H9 (cell line): Measurements from ENCODE around the gene KHK. TPM values are rescaled to one million over a fixed set of nuclear protein-coding genes. Genes with fewer than 3 reads are reported as not detected.

ENCODE experiments used
- DNase-seq: peaks from one replicate; pipeline ENCODE4 v3.0.0-alpha.2; 2017
- H2AFZ ChIP-seq: one replicate; pipeline ENCODE4 v1.6.1; 2013; ENCODE audit warnings: mild to moderate bottlenecking, low read length, control low read depth, moderate library complexity
- H2AK5ac ChIP-seq: 2 replicates; pipeline ENCODE4 v1.6.1; 2013; ENCODE audit warnings: low read length, control low read depth, mixed read lengths; ENCODE audit not compliant: insufficient read length
- H2BK120ac ChIP-seq: one replicate; pipeline ENCODE4 v1.6.1; 2013; ENCODE audit warnings: low read depth, mild to moderate bottlenecking, low read length, control low read depth, inconsistent platforms; ENCODE audit not compliant: poor library complexity, severe bottlenecking
- H2BK12ac ChIP-seq: 2 replicates; pipeline ENCODE4 v1.6.1; 2013; ENCODE audit warnings: low read length, control low read depth, mixed read lengths, low read depth; ENCODE audit not compliant: insufficient read length
- H2BK15ac ChIP-seq: 2 replicates; pipeline ENCODE4 v1.6.1; 2013; ENCODE audit warnings: low read depth, low read length, control low read depth
- H2BK20ac ChIP-seq: one replicate; pipeline ENCODE4 v1.6.1; 2013; ENCODE audit warnings: low read depth, mild to moderate bottlenecking, low read length, control low read depth, inconsistent platforms; ENCODE audit not compliant: poor library complexity, severe bottlenecking
- H2BK5ac ChIP-seq: 2 replicates; pipeline ENCODE4 v1.6.1; 2013; ENCODE audit warnings: low read length, control low read depth, mixed read lengths; ENCODE audit not compliant: insufficient read length
- H3K14ac ChIP-seq: 2 replicates; pipeline ENCODE4 v1.6.1; 2013; ENCODE audit warnings: low read length, control low read depth; ENCODE audit not compliant: insufficient read depth
- H3K18ac ChIP-seq: 2 replicates; pipeline ENCODE4 v1.6.1; 2013; ENCODE audit warnings: low read depth, mild to moderate bottlenecking, mixed read lengths, low read length, control low read depth; ENCODE audit not compliant: insufficient read length
- H3K23ac ChIP-seq: 2 replicates; pipeline ENCODE4 v1.6.1; 2013; ENCODE audit warnings: low read length, control low read depth, mixed read lengths, low read depth; ENCODE audit not compliant: insufficient read length
- H3K23me2 ChIP-seq: 2 replicates; pipeline ENCODE4 v1.6.1; 2013; ENCODE audit warnings: low read depth, mild to moderate bottlenecking, mixed read lengths, low read length, control low read depth; ENCODE audit not compliant: insufficient read length, poor library complexity, severe bottlenecking
- H3K27ac ChIP-seq: 2 replicates; pipeline ENCODE4 v1.5.1; 2013; ENCODE audit warnings: low read length, control low read depth, mixed read lengths, low read depth; ENCODE audit not compliant: insufficient read length
- H3K27me3 ChIP-seq: 2 replicates; pipeline ENCODE4 v1.6.1; 2013; ENCODE audit warnings: low read length, control low read depth, inconsistent platforms; ENCODE audit not compliant: insufficient read depth
- H3K4ac ChIP-seq: 2 replicates; pipeline ENCODE4 v1.6.1; 2013; ENCODE audit warnings: low read depth, mild to moderate bottlenecking, control low read depth, inconsistent platforms, low read length, moderate library complexity
- H3K4me1 ChIP-seq: 2 replicates; pipeline ENCODE4 v1.6.1; 2013; ENCODE audit warnings: low read length, control low read depth, inconsistent platforms; ENCODE audit not compliant: insufficient read depth
- H3K4me2 ChIP-seq: 2 replicates; pipeline ENCODE4 v1.6.1; 2013; ENCODE audit warnings: low read length, control low read depth, mixed read lengths; ENCODE audit not compliant: insufficient read length, insufficient read depth
- H3K56ac ChIP-seq: 2 replicates; pipeline ENCODE4 v1.6.1; 2013; ENCODE audit warnings: low read depth, mild to moderate bottlenecking, mixed read lengths, low read length, control low read depth; ENCODE audit not compliant: insufficient read length
- H3K79me1 ChIP-seq: 2 replicates; pipeline ENCODE4 v1.6.1; 2013; ENCODE audit warnings: low read depth, mild to moderate bottlenecking, moderate library complexity, low read length, control low read depth, inconsistent platforms; ENCODE audit not compliant: insufficient read depth, poor library complexity, severe bottlenecking
- H3K79me2 ChIP-seq: 2 replicates; pipeline ENCODE4 v1.6.1; 2013; ENCODE audit warnings: low read length, control low read depth, inconsistent platforms; ENCODE audit not compliant: insufficient read depth
- H3K9ac ChIP-seq: 2 replicates; pipeline ENCODE4 v1.6.1; 2013; ENCODE audit warnings: low read length, control low read depth, mixed read lengths; ENCODE audit not compliant: insufficient read length; ENCODE audit errors: extremely low read depth
- H3K9me3 ChIP-seq: one replicate; pipeline ENCODE4 v1.6.1; 2013; ENCODE audit warnings: low read depth, low read length, inconsistent platforms; ENCODE audit not compliant: control insufficient read depth
- H3T11ph ChIP-seq: one replicate; pipeline ENCODE4 v1.6.1; 2013; ENCODE audit warnings: mild to moderate bottlenecking, low read length, control low read depth, inconsistent platforms
- H4K20me1 ChIP-seq: one replicate; pipeline ENCODE4 v1.6.1; 2013; ENCODE audit not compliant: control insufficient read depth, insufficient read length, insufficient read depth
- H4K5ac ChIP-seq: 2 replicates; pipeline ENCODE4 v1.6.1; 2013; ENCODE audit warnings: low read depth, mild to moderate bottlenecking, mixed read lengths, low read length, control low read depth; ENCODE audit not compliant: insufficient read length
- H4K8ac ChIP-seq: replicated peaks from 2 replicates; pipeline ENCODE4 v1.6.1; 2013; ENCODE audit warnings: low read length, control low read depth, mixed read lengths, low read depth; ENCODE audit not compliant: insufficient read length
- H4K91ac ChIP-seq: 2 replicates; pipeline ENCODE4 v1.6.1; 2013; ENCODE audit warnings: low read depth, mild to moderate bottlenecking, moderate library complexity, mixed read lengths, low read length, control low read depth; ENCODE audit not compliant: insufficient read length
- H3K27ac Mint-ChIP-seq, 3 experiments: 2 replicates in 2 of 3; 3 replicates in 1 of 3; pipeline ENCODE4 v1.8.0; 2020 to 2021; ENCODE audit warnings: mixed read lengths in 3 of 3, mild to moderate bottlenecking in 1 of 3, moderate library complexity in 1 of 3
- H3K27me3 Mint-ChIP-seq: 2 replicates; pipeline ENCODE4 v1.8.0; 2021; ENCODE audit warnings: low read depth, mild to moderate bottlenecking, moderate library complexity, mixed read lengths
- H3K36me3 Mint-ChIP-seq, 3 experiments: 2 replicates in 2 of 3; 3 replicates in 1 of 3; pipeline ENCODE4 v1.8.0; 2020 to 2021; ENCODE audit warnings: low read depth in 3 of 3, mixed read lengths in 3 of 3; ENCODE audit not compliant: insufficient read depth in 1 of 3
- H3K4me1 Mint-ChIP-seq, 2 experiments: 2 replicates each; pipeline ENCODE4 v1.8.0; 2020; ENCODE audit warnings: mixed read lengths in 2 of 2
- H3K4me3 Mint-ChIP-seq, 2 experiments: 2 replicates in 1 of 2; 3 replicates in 1 of 2; pipeline ENCODE4 v1.8.0; 2020 to 2021; ENCODE audit warnings: mild to moderate bottlenecking in 2 of 2, mixed read lengths in 2 of 2, moderate library complexity in 1 of 2
- H3K9me3 Mint-ChIP-seq, 2 experiments: 2 replicates in 1 of 2; 3 replicates in 1 of 2; pipeline ENCODE4 v1.8.0; 2020; ENCODE audit warnings: mild to moderate bottlenecking in 2 of 2, mixed read lengths in 2 of 2, moderate library complexity in 1 of 2
- CTCF ChIP-seq: fragments of 200-600 bp; sonication (generic); conservative IDR thresholded peaks from 3 replicates; pipeline ENCODE4 v1.8.0; 2021; ENCODE audit warnings: antibody characterized with exemption, mild to moderate bottlenecking
- WGBS: extraction: QIAGEN DNeasy Blood & Tissue Kit; methylation state at CpG from one replicate; pipeline ENCODE4 v1.1.7; 2013; ENCODE audit warnings: missing lambda C conversion rate, low lambda C conversion rate, mixed read lengths; ENCODE audit not compliant: insufficient read length; ENCODE audit errors: extremely low coverage; 5-methylcytosine and 5-hydroxymethylcytosine counted together
- total RNA-seq: library from RNA; stranded (reverse); gene quantifications from 2 replicates; pipeline ENCODE4 v1.2.1, GENCODE V29; 2021

Gene KHK
- total RNA-seq, 1 experiment from 2014 or later = 12.1 TPM

DNA sequence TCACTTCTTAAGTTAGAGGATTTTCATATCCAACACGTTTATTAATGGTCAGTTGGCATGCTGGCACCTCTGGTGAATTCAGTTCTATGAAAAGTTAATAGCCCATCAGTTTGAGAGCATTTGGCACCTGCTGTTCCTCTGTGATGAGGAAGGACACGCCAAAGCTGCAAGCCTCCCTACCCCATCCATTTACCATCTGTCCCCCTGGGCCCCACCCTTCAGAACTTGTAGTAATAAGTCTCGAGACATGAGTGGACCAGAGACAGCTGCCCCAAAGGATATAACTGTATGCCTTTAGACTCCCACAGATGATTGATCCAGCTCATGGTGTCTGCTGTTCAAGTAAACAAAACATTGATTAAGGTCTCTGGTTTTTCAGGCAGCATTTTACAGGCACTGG, 21.4 kb upstream of the KHK start:
- Mint-ChIP-seq H3K36me3 (peaks cover 17 to 66% (median 64%) of the 10 kb centered on the region in 3 experiments; a peak in 6 of 7 replicates), H3K4me1 (no peaks in the 10 kb centered on the region), H3K27me3 (no peaks in the 10 kb centered on the region; the same call in 1 of the 2 replicates), H3K27ac (no peak overlapping the region), H3K9me3 (no peaks in the 10 kb centered on the region; a peak in 1 of 5 replicates), H3K4me3 (no peak overlapping the region)
- Histone ChIP-seq H3K18ac (no peak overlapping the region), H3K9me3 (no peaks in the 10 kb centered on the region), H3K79me2 (no peaks in the 10 kb centered on the region), H4K91ac (no peak overlapping the region), H4K20me1 (no peaks in the 10 kb centered on the region), H2AK5ac (no peak overlapping the region), H2BK120ac (no peak overlapping the region), H3K4me1 (no peaks in the 10 kb centered on the region), H3K27me3 (no peaks in the 10 kb centered on the region), H3K9ac (no peak overlapping the region), H2AFZ (no peak overlapping the region), H3K79me1 (peaks cover 2% of the 10 kb centered on the region), H3K23me2 (no peaks in the 10 kb centered on the region), H2BK12ac (no peak overlapping the region), H3K23ac (no peak overlapping the region), H3T11ph (no peak overlapping the region), H3K4ac (no peak overlapping the region), H2BK5ac (no peak overlapping the region), H3K27ac (no peak overlapping the region), H3K4me2 (no peak overlapping the region), H4K5ac (no peak overlapping the region), H4K8ac (no peak overlapping the region), H3K14ac (no peak overlapping the region), H2BK20ac (no peak overlapping the region), H3K56ac (no peak overlapping the region), H2BK15ac (no peak overlapping the region)
- DNase-seq = no peak
- no CpG with 5 or more reads among the region's 3 CpGs for WGBS
- no peak for TF ChIP-seq CTCF
